ENCODE data around the gene ITPRIPL2.

Gene ITPRIPL2

GRCh38 chr16:19113577-19114358 is at the start of gene ITPRIPL2:
ITPRIPL2 (plus strand) TSS chr16:19113964; CDS start chr16:19114462, 498 bp downstream.
- DNase-seq = no peak

GRCh38 chr16:19066988-19067348 is 46.8 kb upstream of the ITPRIPL2 start:
- DNase-seq = no peak

- DNase-seq = peak; percentile 98
Observed at GRCh38 chr16:19067349-19068236, 46.2 kb upstream of the ITPRIPL2 start, which contains the start of gene COQ7. COQ7 (plus strand) TSS chr16:19067614; CDS start chr16:19067665, 51 bp downstream.

- DNase-seq = no peak
Observed at GRCh38 chr16:19068237-19068815, 45.4 kb upstream of the ITPRIPL2 start.

- no peak for DNase-seq
Observed at GRCh38 chr16:19071811-19072777, 41.7 kb upstream of the ITPRIPL2 start.

- DNase-seq = no peak
Observed at GRCh38 chr16:19073344-19073743, 40.4 kb upstream of the ITPRIPL2 start.

- DNase-seq = no peak
Observed at GRCh38 chr16:19073863-19074262, 39.9 kb upstream of the ITPRIPL2 start.

GRCh38 chr16:19075511-19075910 is 38.3 kb upstream of the ITPRIPL2 start:
- no peak for DNase-seq

GRCh38 chr16:19077879-19078278 is 35.9 kb upstream of the ITPRIPL2 start:
- no peak for DNase-seq

- no peak for DNase-seq
Observed at GRCh38 chr16:19083670-19084069, 30.1 kb upstream of the ITPRIPL2 start.

- DNase-seq = no peak
Observed at GRCh38 chr16:19084139-19084538, 29.6 kb upstream of the ITPRIPL2 start.

GRCh38 chr16:19084879-19085278 is 28.9 kb upstream of the ITPRIPL2 start:
- no peak for DNase-seq

GRCh38 chr16:19085679-19086200 is 28.0 kb upstream of the ITPRIPL2 start:
- no peak for DNase-seq

GRCh38 chr16:19086322-19087199 is 27.2 kb upstream of the ITPRIPL2 start:
- peak; percentile 71 for DNase-seq

GRCh38 chr16:19088341-19088916 is 25.3 kb upstream of the ITPRIPL2 start:
- no peak for DNase-seq

GRCh38 chr16:19089410-19089955 is 24.3 kb upstream of the ITPRIPL2 start:
- DNase-seq = no peak

GRCh38 chr16:19090916-19091315 is 22.8 kb upstream of the ITPRIPL2 start:
- DNase-seq = no peak

- no peak for DNase-seq
Observed at GRCh38 chr16:19092653-19093410, 20.9 kb upstream of the ITPRIPL2 start.

All from NCI-H524 treated with DMSO at 0.1 percent for 48 hours (cell line).